Dermis microvascular lymphatic vessel endothelial cell (primary cell): ENCODE measurements around the gene SFR1. TPM values are rescaled to one million over a fixed set of nuclear protein-coding genes. Genes with fewer than 3 reads are reported as not detected.

Experiments used
- DNase-seq, 2 donors: peaks; one replicate each; pipeline versions ENCODE4 v3.0.0 to v3.0.0-alpha.2; 2010; ENCODE audit warnings: low read depth in 2 of 2
- total RNA-seq: library from RNA; depleted of rRNA; stranded (reverse); fragments of >200 nt; gene quantifications from 2 replicates; pipeline ENCODE4 v1.2.1, GENCODE V29; 2014

Gene SFR1
- 3.5 and 4.9 TPM in 2 replicates for total RNA-seq

GRCh38 chr10:104121485-104122224, at the start of gene SFR1:
TSS of gene SFR1 (plus strand) at chr10:104122171. CDS start at chr10:104122184, 13 bp downstream.
- DNase-seq, result peak; percentile 94 to 100

- DNase-seq, result no peak
These were observed 49.2 kb upstream of the SFR1 start for GRCh38 chr10:104072786-104073185.

- DNase-seq, result no peak
These were observed 47.5 kb upstream of the SFR1 start for GRCh38 chr10:104074505-104074904.

- peak; percentile 93 to 97 for DNase-seq
These were observed 45.2 kb upstream of the SFR1 start for GRCh38 chr10:104076743-104077160.

GRCh38 chr10:104077247-104077646, 44.7 kb upstream of the SFR1 start:
- DNase-seq, result peak; percentile 7 to 79

GRCh38 chr10:104077663-104078151, 44.3 kb upstream of the SFR1 start:
- no peak for DNase-seq

- peak; percentile 33 to 71 for DNase-seq
These were observed 41.2 kb upstream of the SFR1 start for GRCh38 chr10:104080762-104081161.

GRCh38 chr10:104081998-104082397, 40.0 kb upstream of the SFR1 start:
- no peak for DNase-seq

- DNase-seq, result no peak
These were observed 37.4 kb upstream of the SFR1 start for GRCh38 chr10:104084482-104085142.

GRCh38 chr10:104085801-104086400, 36.1 kb upstream of the SFR1 start, which contains the start of gene COL17A1:
TSS of gene COL17A1 (minus strand) at chr10:104085880. CDS start at chr10:104080673, 5,207 bp downstream.
- DNase-seq, result no peak

- no peak for DNase-seq
These were observed 33.7 kb upstream of the SFR1 start for GRCh38 chr10:104088239-104088638.

- DNase-seq, result peak in 1 of 2 donors; percentile 9
These were observed 32.4 kb upstream of the SFR1 start for GRCh38 chr10:104089621-104090020.

- no peak for DNase-seq
These were observed 31.4 kb upstream of the SFR1 start for GRCh38 chr10:104090611-104091010.

GRCh38 chr10:104092749-104093148, 29.2 kb upstream of the SFR1 start:
- no peak for DNase-seq

- DNase-seq, result no peak
These were observed 25.3 kb upstream of the SFR1 start for GRCh38 chr10:104096692-104097091.

GRCh38 chr10:104098358-104098925, 23.5 kb upstream of the SFR1 start:
- DNase-seq, result no peak

- peak in 1 of 2 donors; percentile 44 for DNase-seq
These were observed 22.7 kb upstream of the SFR1 start for GRCh38 chr10:104099269-104099668.

- no peak for DNase-seq
These were observed 22.0 kb upstream of the SFR1 start for GRCh38 chr10:104099941-104100340.

- DNase-seq, result no peak
These were observed 21.2 kb upstream of the SFR1 start for GRCh38 chr10:104100795-104101194.

GRCh38 chr10:104101902-104102301, 20.1 kb upstream of the SFR1 start:
- DNase-seq, result no peak

GRCh38 chr10:104103956-104104355, 18.0 kb upstream of the SFR1 start:
- DNase-seq, result no peak

- DNase-seq, result no peak
These were observed 17.6 kb upstream of the SFR1 start for GRCh38 chr10:104104418-104104817.
